VCaP (cell line): Measurements from ENCODE around the gene CLCN1.

Source experiments
- H3K27ac ChIP-seq: fragments of 450-650 bp; 2 replicates; pipeline ENCODE4 v1.5.1; 2017
- TF ChIP-seq, protein P1 (sequence below): fragments of 450-650 bp; conservative IDR thresholded peaks from 2 replicates; pipeline ENCODE4 v1.5.1; 2017; ENCODE audit warnings: mild to moderate bottlenecking, moderate library complexity

CLCN1 gene

DNA sequence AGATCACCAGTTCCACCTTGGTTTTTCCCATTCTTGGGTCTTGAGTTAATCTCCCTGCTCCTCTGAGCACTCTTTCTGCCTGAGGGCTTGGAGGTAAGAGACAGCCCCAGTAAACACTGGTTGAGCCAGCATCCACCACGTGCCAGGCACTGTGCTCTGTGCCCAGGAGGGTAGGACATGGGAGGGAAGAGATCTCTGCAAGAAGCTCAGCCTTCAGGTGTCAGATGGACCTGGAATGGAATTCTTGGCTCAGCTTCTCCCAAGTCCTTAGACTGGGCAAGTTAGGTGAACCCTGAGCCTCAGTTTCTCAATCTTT is 67.7 kb downstream of the CLCN1 start:
- no peak overlapping the region for H3K27ac ChIP-seq
- TF ChIP-seq, protein P1, sequence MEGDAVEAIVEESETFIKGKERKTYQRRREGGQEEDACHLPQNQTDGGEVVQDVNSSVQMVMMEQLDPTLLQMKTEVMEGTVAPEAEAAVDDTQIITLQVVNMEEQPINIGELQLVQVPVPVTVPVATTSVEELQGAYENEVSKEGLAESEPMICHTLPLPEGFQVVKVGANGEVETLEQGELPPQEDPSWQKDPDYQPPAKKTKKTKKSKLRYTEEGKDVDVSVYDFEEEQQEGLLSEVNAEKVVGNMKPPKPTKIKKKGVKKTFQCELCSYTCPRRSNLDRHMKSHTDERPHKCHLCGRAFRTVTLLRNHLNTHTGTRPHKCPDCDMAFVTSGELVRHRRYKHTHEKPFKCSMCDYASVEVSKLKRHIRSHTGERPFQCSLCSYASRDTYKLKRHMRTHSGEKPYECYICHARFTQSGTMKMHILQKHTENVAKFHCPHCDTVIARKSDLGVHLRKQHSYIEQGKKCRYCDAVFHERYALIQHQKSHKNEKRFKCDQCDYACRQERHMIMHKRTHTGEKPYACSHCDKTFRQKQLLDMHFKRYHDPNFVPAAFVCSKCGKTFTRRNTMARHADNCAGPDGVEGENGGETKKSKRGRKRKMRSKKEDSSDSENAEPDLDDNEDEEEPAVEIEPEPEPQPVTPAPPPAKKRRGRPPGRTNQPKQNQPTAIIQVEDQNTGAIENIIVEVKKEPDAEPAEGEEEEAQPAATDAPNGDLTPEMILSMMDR, result no peak

DNA sequence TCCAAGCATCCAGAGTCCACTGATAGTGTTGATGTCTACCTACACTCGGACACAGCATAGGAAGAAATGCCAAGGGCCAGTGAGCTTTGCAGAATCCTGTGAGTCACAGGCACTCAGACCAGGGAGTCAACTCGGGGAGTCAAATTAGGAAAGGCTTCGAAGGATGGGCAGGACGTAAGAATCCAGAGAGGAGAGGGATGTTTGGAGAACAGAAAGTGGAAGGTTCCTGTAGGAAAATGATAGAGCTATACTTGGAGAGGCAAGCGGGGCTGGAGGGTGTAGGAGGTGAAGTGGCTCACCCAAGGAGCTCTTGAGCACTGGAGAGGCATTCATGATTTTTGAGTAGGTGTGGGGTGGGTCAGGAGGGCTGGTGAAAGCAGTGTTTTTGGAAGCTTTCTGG is 68.2 kb downstream of the CLCN1 start:
- H3K27ac ChIP-seq, result no peak overlapping the region
- TF ChIP-seq, protein P1, result no peak

DNA sequence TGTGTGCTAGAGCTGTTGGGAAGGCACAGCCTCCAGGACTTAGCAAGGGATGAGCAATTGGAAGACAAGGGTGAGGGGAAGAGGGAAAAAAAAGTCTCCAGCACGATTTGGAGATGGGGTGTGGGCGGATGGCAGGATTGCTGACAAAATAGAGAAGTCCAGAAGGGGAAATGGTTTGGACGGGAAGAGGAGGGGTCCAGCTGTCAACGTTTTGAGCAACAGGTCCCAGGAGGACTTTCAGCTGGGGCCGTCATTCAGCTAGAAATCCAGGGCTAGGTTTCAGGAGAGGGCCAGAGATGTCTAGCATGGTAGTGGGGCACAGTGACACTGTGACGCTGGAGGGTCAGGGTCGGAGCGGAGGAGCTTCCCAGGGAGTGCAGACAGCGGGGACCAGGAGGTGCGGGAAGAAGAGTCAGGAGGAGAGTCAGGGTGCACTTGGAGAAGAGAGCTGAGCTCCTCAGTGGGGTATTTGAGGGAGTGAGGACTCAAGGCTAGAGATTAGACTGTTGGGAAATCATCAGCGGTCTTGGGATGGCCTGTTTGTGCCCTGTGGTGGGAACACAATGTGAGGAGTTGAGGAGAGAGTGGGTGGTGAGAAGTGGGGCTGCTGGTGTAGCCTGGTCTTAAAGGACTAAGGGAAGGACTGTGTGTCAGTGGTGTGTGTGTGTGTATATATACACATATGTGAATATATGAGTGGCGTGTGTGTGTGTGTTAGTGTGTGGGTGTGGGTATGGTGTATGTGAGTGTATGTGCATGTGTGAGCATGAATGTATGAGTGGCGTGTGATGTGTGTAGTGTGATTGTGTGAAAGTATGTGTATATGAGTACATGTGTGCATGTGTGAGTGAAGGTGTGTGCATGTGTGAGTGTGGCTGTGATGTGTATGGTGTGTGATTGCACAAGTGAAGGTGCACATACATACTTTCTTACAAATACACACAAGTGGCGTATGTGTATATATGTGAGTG is 69.0 kb downstream of the CLCN1 start:
- no peak overlapping the region for H3K27ac ChIP-seq
- TF ChIP-seq, protein P1, result no peak

DNA sequence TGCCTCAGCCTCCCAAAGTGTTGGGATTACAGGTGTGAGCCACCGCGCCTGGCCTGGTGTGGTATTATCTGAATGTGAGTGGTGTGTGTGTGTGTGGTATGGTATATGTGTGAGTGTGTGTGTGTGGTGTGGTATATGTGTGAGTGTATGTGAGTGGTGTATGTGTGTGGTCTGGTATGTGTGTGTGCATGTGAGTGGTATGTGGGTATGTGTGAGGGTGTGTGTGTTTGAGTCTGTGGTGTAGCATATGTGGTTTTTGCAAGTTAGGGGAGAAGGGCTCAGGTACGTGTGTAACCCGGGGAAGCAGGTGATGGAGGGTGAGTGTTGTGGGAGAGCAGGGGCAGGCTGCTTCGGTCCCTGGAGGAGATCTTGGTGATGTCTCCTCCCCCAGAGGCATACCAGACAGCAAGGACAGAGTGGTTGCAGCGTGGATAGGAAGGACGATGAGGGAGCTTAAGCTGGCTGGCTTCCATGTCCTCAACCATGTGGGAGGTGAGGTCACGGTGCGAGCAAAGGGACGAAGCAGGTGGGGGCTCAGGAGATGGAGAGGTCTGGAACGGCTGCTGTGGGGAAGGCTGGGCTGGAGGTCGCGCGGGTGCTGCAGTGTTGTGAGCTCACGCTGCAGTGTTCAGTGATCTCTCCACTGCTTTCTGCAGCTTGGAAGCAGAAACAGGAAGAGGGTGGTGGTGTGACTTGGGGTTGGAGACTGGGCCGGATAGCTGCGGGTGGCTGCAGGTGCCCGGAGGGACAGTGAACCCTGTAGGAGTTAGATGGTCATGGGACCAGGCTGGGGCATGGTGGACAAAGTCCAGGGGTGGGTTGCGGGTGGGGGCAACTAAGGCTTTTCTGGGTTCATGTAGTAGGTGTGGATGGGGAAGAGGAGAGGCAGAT is 70.2 kb downstream of the CLCN1 start:
- TF ChIP-seq, protein P1, result no peak
- H3K27ac ChIP-seq, result no peak overlapping the region

DNA sequence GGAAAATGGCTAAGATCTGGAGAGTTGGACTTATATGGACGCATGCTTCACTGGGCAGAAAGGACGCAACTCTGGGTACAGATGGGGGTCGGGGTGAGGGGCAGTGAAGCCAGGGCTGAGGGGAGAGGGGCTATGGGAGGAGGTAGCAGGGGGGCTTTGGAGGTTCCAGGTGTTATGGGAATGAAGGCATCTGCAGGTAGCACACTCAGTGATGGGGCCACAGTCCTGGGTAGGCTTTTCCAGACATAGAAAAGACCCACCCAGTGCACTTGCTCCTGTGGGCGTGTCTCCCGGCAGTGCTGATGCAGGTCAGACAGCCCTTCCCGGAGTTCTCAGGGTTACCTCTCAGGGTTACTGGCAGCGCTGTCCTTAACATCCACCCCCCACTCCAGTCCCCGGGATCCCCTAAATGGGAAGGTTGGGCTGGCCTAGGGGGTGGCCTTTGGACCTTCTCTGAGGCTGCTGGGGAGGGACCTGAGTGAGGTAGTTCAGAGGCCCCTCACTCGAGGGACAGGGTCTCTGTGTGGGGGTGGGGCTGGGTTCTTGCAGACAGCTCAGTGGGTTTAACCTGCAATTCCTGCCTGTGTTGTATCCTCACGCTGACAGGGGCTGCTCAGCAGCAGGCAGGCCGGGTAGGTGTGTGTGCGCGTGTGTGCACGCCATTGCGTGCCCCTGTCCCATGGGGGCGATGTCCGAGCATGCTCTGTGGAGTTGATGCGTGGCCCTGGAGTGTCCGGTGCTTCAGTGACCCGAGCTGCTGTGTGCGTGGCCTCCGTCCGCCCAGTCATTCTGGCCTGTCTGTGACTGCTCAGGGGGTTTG is 71.5 kb downstream of the CLCN1 start:
- no peak overlapping the region for H3K27ac ChIP-seq
- TF ChIP-seq, protein P1, result peak; percentile 11; the same call in 1 of the 2 replicates

DNA sequence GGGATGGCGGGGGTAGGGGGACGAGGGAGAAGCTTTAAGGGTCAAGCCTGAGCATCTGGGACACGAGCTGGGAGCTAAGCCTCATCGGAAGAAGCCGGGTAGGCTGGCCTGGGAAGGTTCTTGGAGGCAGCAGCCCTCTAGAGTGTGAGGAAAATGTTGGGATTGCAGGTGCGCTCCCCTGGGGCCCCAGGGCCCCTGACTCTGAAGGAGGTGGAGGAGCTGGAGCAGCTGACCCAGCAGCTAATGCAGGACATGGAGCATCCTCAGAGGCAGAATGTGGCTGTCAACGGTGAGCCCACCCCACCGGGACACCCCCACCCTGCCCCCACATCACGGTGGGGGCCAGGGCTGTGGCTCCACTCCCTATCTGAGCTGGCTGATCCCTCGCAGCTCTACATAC is 72.1 kb downstream of the CLCN1 start:
- TF ChIP-seq, protein P1, result no peak

More for the DNA sequence above, 72.1 kb downstream of the CLCN1 start:
- H3K27ac ChIP-seq, result no peak overlapping the region
